GM12892 (cell line): ENCODE measurements around the gene DPH2.

ENCODE experiments used
- DNase-seq: peaks from one replicate; pipeline ENCODE4 v3.0.0; 2011; ENCODE audit not compliant: insufficient read length
- FAIRE-seq: peaks from 2 replicates; lab custom pipeline; 2011; peaks lifted over from hg19 to GRCh38; lab: Jason Lieb, UNC
- POLR2A ChIP-seq: IDR thresholded peaks from 2 replicates; pipeline ENCODE4 v1.6.1; 2011; ENCODE audit warnings: low read depth, low read length, control low read depth
- POLR2AphosphoS5 ChIP-seq: IDR thresholded peaks from 2 replicates; pipeline ENCODE4 v1.6.1; 2011; ENCODE audit warnings: low read depth, low read length, control low read depth
- TAF1 ChIP-seq: IDR thresholded peaks from 2 replicates; pipeline ENCODE4 v1.6.1; 2011; ENCODE audit warnings: low read depth, mild to moderate bottlenecking, control low read depth, low read length, borderline replicate concordance

The DPH2 gene

DNA sequence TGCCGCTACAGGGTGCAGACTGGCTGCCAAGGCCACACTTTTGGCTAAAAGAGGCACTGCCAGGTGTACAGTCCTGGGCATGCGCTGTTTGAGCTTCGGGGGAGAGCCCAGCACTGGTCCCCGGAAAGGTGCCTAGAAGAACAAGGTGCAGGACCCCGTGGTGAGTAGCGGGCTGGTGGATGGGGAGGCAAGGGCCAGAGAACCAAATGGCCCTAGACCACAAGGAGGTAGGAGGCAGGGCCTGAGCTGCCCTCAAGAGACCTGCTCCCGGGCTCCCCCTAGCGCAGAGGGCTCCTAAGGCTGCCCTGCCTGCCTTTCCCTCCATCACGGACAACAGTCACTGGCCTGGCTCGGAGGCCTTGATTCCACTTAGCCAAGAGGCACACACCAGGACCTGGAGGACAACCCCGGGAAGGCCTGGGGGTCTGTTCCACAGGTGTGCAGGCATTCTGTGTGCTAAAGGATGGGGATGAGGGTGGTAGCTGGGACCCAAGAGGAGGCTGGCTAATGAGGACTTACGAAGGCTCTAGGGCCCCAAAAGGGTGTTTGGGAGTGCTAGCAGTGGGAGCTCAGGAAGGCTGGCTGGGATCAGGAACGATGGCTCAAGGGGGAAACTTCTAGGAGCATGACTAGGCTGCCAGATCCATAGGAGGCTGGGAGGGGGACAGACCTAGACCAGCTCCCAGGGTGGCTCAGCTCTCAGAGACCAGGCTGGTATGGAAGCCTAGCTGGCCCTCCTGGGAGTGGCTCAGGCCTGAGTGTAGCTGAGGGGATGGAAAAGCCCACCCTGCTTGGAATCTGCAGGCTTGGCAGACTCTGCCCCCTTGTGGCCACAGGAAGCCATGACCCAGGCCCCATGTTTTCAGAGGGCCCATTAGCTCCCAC lies 35.5 kb upstream of the DPH2 start:
- TF ChIP-seq POLR2AphosphoS5 (no peak), POLR2A (no peak), TAF1 (no peak)
- FAIRE-seq (peak; percentile 88), DNase-seq (peak; percentile 82)

DNA sequence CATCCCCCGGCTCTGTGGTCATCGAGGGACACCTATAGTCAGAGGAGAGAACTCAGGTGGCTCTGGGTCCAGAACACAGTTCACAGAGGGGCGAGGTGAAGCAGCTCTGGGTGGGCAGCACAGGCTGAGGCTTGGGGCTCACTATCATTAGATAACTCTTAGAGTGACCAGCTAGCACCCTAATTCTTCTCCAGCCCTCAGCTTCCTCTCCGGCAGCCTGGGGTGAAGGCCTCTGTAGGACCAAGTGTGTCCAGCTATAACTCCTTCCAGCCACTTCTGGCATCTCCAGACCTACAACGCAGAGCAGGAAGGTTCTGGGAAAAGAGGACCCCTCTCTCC lies 34.9 kb upstream of the DPH2 start:
- DNase-seq = no peak
- no peak for FAIRE-seq
- TF ChIP-seq POLR2AphosphoS5 (no peak), TAF1 (no peak), POLR2A (no peak)

GRCh38 chr1:43935711-43936427 lies 33.9 kb upstream of the DPH2 start:
- no peak for FAIRE-seq
- no peak for DNase-seq

GRCh38 chr1:43936431-43937151 lies 33.2 kb upstream of the DPH2 start:
- DNase-seq (no peak), FAIRE-seq (peak; percentile 81)
- no peak for TF ChIP-seq POLR2A
- no peak for TF ChIP-seq POLR2AphosphoS5
- TF ChIP-seq TAF1 = no peak

More at GRCh38 chr1:43935711-43936427, 33.9 kb upstream of the DPH2 start:
- TF ChIP-seq POLR2AphosphoS5 = no peak
- TF ChIP-seq POLR2A = no peak

DNA sequence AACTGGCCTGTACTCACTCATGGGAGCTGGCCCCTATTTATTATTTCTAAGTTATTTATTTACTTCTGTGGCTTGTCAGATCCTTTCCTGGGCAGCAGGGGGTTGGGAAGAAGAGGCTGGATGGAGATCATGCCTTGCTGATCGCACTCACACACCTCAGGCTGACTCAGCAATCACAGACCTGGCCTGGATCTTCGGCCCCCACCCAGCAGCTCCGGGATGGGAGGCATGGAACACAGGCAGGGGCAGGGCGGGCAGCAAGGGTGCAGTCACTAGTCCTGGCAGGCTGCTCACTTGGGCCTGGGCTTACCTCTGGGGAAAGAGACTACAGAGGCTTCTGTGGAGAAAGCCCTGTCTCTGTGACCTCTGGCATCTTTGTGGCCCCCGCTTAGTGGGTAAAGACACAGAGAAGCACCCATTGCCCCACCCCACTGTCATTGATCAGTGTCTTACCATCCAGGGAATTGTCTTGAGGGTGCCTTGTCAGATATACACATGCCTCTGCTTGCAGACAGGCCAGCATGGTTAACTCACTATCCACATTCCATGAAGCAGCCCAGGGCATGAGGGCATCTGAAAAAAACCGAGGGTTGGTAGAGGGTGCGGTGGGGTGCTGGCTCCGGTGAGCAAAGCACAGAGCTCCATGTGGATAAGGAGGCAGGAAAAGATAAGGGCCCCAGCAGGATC lies 32.5 kb upstream of the DPH2 start:
- DNase-seq (no peak), FAIRE-seq (no peak)
- TF ChIP-seq POLR2A (no peak), TAF1 (no peak), POLR2AphosphoS5 (no peak)

DNA sequence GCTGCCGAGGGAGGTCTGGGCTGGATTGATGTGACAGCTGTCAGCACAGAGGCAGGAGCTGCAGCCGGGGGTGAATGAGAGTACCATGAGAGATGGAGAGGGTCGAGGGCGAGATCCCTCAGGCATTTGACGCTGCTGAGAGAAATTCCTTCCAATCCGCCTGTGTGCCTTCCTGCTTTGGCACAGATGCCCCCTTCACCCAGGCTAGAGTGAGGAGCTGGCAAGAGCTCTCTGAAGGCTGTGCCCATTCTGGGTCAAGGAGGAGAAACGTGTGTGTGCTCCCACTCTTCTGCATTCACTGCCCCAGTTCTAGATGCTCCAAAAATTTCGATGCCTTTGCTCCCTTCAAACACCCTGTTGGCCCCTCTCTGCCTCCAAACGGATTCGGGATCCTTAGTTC lies 31.4 kb upstream of the DPH2 start:
- DNase-seq = no peak
- TF ChIP-seq TAF1 = no peak
- no peak for TF ChIP-seq POLR2AphosphoS5
- no peak for TF ChIP-seq POLR2A
- FAIRE-seq = no peak

GRCh38 chr1:43938892-43939587 lies 30.8 kb upstream of the DPH2 start:
- TF ChIP-seq TAF1 (no peak), POLR2AphosphoS5 (no peak), POLR2A (no peak)
- FAIRE-seq (no peak), DNase-seq (no peak)

DNA sequence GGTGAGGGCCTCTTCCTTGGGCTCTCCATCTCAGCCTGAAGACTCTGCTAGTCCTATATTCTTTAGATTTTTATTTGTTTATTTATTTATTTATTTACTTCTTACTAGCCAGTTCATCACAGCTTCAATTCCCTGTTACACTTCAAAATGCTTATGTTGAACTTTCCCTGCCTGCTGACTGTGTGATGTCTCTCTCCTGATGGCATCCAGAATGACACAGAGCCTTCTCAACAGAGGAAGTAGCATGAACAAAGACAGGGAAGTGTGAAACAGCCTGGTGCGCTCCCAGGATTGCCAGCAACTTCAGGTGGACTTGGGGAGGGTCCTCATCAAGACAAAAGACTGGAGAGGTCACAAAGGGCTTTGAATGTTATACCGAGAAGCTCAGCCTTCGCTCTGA lies 27.4 kb upstream of the DPH2 start:
- FAIRE-seq (no peak), DNase-seq (no peak)
- TF ChIP-seq POLR2A = no peak
- no peak for TF ChIP-seq POLR2AphosphoS5
- TF ChIP-seq TAF1 = no peak

- no peak for FAIRE-seq
- no peak for DNase-seq
- TF ChIP-seq POLR2A (no peak), POLR2AphosphoS5 (no peak), TAF1 (no peak)
Measured at GRCh38 chr1:43944860-43945259, 24.9 kb upstream of the DPH2 start.

GRCh38 chr1:43945674-43946235 lies 24.1 kb upstream of the DPH2 start:
- DNase-seq = no peak
- TF ChIP-seq TAF1 (no peak), POLR2A (no peak), POLR2AphosphoS5 (no peak)
- FAIRE-seq = peak; percentile 51
